NCI-H1436 treated with DMSO at 0.1 percent for 48 hours (cell line): ENCODE data around the gene PICALM.
A peak's percentile ranks its signal among the peaks of the same experiment; 100 is the strongest.
"Not testable (repeated sequence)": the region's sequence is repeated elsewhere in the genome, so short reads cannot be mapped to it uniquely, and the experiment has no call there.

Experiments
- DNase-seq: peaks from one replicate; lab custom pipeline; 2025; lab: John Stamatoyannopoulos, UW

The PICALM gene, protein sequence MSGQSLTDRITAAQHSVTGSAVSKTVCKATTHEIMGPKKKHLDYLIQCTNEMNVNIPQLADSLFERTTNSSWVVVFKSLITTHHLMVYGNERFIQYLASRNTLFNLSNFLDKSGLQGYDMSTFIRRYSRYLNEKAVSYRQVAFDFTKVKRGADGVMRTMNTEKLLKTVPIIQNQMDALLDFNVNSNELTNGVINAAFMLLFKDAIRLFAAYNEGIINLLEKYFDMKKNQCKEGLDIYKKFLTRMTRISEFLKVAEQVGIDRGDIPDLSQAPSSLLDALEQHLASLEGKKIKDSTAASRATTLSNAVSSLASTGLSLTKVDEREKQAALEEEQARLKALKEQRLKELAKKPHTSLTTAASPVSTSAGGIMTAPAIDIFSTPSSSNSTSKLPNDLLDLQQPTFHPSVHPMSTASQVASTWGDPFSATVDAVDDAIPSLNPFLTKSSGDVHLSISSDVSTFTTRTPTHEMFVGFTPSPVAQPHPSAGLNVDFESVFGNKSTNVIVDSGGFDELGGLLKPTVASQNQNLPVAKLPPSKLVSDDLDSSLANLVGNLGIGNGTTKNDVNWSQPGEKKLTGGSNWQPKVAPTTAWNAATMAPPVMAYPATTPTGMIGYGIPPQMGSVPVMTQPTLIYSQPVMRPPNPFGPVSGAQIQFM

DNA sequence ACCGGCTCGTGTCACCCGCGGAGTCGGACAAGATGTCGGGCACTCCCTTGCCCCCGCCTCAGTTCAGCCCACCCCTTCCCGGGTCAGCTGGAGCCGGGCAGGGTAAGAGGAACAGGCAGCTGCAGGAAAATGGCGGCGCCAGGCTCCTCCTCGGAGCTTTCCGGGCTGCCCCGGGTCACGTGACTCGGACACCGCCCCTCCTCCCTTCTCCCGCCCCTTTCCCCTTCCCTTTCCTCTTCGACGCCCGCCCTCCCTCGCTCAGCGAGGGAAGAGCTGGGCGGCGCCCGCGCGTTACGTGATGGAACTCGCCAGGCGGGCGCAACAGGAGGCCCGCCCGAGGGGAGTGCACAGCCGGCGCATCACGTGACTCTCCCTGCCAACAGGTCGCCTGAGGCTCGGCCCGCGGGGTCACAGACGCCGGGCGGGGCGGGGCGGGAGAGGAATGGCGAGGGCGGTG is at the start of gene PICALM:
TSS of gene PICALM (minus strand) at position 134 of the 457 bp plus-strand sequence. CDS start 304 bp downstream, outside the sequence.
- peak; percentile 88 for DNase-seq

DNA sequence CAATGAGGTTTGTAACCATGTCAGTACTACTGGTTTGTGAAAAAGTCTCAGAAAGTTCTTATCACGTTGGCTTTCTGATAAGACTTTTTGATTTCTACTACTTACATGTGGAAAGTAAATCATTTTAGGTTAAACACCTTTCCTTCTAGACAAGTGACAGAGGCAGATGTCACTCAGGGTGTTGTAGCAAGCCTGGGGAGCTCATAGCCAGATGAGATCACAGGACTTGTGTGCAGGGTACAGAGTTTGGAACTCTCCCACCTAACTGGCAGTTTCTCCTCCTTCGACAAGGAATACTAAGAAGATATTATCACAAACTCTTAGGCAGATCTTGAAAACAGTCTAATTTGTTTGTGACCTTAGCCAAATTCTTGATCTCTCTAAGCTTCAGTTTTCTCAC is 49.4 kb upstream of the PICALM start:
- no peak for DNase-seq

DNA sequence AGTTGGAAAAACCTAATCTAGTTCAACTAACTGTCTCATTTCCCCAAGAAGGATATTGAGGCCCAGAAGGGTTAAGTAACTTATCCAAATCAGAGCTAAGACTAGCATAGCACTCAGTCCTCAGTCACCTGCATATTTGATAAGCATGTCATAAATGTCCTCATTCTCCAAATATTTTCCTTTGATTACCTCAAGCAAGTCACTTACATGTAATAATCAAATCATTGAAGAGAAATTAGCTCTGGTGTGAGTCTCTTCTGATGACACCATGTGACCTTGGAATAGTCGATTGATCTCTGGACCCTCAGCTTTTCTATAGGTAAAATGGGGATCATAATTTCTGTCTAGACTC is 48.8 kb upstream of the PICALM start:
- DNase-seq: no peak

DNA sequence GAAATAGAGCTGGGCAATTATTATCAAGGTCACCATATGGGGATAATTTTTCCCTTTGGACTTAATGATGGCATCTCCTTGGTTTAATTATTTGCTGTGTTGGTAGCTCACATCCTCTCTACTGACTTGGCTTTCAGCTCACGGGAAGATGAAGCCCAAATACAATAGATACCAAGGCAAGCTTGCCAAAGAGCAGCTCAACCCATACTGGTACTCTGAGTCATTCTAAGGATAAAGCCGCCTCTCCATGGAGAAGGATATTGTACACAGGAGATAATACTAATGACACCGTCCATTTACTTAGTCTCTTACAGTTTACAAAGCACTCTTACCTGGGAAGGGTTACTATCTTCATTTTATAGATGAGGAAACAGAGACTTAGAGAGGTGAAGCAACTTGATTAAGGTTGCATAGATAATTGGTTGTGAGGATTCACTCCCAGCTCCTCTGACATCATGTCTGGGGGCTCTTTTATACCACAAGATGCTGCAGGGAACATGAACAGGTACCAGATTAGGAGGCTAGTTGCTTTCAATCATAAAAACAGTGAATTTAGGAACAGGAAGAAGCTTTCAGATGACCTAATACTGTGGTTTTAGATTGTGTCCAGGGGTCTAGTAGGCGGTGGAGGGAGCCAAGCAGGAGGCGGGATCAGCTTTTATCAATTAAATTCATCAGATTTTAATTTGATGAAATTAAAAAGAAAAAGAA is 48.3 kb upstream of the PICALM start:
- no peak for DNase-seq

DNA sequence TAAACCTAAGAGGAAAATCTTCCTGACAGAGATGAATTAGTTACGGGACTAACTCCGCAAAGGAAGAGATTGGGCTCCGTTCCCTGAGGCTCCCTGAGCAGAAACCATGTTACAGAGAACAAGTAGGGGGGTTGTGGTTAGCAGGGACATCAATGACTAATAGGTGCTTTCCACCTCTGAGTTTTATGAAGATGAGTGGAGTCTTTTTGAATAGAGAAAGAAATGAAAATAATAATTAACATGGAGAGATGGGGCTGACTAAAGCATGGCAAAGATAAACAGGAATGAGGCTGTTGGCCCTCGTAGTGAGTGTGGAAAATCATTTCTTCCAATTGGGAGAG is 47.5 kb upstream of the PICALM start:
- no peak for DNase-seq

DNA sequence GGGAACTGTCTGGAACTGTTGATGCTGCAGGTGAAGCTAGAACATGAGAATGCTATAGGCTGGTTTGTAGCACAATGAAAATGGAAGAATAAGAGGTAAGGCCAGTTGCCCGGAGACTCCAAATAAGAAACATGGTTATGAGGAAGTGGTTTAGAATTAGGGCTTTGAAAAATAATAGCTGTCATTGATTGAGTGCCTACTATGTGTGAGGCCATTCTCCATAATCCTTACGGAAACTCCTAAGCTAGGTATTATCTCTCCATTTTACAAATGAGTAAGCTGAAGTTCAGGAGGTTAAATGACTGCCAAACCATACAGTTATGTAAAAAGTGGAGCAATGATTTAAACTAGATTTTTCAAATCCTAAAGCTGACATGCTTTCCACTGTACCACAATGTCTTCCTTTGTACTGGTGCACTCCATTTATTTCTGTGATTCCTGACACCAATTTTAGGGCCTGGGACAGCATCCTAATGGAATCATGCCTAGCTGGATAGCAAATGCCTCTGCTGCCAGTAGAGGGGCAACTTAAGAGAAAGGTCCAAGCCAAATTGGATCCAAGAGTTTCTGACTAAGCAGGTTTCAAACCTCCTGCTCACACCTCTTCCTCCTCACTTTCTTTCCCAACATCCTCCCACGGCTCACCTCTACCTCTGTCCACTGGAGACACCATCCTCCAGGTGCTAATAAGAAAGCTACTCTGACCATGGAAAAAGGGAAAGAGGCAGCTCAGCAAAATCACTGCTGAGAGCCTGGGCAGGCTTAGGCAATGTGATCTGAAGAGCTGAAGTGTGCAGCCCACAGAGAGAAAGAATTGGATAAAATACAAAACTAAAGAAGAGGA is 46.9 kb upstream of the PICALM start:
- no peak for DNase-seq

DNA sequence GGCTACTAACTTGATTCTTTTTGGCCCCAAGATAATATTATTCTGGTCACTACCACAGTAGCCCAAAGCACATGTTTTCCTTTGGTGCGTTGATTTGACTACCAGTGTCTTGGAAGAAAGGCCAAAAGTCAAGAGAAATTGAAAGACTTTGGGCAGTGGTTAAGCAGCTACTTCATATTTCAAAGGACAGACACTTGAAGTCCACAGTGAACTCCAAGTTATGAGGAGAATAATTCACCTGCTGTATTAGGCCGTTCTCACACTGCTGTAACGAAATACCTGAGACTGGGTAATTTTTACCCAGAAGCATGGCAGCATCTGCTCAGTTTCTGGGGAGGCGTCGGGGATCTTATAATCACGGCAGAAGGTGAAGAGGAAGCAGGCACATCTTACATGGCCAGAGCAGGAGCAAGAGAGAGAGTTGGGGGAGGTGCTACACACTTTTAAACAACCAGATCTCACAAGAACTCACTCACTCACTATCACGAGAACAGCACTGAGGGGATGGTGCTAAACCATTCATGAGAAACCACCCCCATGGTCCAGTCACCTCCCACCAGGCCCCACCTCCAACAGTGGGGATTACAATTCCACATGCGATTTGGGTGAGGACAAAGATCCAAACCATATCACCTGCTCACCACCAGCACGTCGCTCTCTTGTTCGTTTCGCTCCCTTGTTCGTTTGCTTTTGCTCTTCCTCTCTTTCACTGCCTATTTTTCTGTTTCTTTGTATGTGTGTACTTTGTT is 40.2 kb upstream of the PICALM start:
- no peak for DNase-seq

DNA sequence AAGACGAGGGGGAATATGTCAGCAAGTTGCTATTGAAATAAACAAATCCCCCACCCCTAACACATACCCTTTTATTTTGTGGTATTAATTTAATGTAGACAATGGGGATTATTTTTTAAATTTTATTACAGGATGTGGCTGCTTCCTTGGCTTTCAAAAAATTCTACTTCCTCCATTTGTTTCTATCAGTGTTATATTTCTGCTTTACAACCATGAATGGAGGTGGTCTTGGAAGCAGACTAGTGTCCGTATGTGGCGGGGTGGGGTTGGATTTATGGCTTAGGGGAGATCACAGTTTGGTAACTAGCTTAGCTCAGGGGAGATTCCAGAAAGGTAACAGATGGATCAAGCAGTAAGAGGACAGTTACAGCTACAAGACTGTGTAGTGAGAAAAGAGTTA is 39.3 kb upstream of the PICALM start:
- no peak for DNase-seq

DNA sequence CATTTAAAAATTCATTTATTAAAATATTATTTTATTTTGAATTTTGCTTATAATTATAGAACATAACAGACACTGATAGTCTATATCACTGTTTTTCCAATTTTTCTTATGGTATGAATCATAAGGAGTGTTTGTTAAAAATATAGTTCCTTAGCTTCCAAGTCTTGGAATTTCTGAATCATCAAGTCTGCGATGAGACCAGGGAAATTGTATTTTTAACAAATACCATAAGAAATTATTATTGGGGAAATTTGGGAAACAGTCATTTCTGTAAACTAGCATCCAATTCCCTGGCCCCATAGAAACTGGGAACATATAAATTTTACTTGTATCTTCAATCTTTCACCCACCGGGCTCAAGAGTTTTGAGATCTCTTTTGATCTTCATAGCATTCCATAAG is 38.0 kb upstream of the PICALM start:
- DNase-seq: no peak

DNA sequence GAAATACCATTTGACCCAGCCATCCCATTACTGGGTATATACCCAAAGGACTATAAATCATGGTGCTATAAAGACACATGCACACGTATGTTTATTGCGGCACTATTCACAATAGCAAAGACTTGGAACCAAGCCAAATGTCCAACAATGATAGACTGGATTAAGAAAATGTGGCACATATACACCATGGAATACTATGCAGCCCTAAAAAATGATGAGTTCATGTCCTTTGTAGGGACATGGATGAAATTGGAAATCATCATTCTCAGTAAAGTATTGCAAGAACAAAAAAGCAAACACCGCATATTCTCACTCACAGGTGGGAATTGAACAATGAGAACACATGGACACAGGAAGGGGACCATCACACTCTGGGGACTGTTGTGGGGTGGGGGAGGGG is 37.1 kb upstream of the PICALM start:
- not testable (repeated sequence) for DNase-seq

DNA sequence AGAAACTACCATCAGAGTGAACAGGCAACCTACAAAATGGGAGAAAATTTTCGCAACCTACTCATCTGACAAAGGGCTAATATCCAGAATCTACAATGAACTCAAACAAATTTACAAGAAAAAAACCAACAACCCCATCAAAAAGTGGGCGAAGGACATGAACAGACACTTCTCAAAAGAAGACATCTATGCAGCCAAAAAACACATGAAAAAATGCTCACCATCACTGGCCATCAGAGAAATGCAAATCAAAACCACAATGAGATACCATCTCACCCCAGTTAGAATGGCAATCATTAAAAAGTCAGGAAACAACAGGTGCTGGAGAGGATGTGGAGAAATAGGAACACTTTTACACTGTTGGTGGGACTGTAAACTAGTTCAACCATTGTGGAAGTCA is 36.7 kb upstream of the PICALM start:
- not testable (repeated sequence) for DNase-seq

DNA sequence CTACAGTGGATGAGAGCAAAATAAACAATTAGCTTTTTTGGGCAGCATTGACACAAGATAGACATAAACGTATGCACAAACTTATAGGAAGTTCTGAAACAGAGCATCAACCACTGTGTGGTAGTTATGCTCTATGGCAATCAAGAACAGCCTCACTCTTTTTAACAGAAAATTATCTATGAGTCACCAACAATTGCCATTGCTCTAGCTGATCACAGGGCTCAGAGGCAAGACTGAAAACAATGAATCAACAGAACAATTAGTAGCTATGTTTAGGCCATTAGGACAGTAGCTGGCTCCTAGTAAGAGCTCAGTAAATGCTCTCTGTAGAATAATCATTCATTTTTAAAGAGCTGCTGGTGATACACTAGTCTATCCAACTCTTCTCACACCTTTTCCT is 34.9 kb upstream of the PICALM start:
- no peak for DNase-seq

DNA sequence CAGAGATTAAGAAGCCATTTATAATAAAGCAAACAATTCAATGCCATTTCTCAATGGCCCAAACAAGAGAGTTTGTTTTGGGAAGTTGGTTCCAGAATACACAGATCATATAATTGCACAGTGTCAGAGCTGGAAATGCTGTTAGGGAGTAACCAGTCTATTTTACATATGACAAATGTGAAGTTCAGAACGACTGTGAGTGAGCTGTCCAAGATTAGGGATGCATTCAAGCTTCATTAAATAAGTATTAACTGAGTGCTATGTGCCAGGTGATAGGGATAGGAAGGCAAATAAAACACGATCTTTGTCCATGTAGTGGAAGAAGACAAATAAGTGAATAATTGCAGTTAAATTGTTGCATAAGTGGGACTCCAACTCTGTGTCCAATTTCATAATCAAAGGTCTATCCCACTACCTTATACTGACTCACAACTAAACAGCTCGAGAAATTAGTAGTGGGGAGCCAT is 33.1 kb upstream of the PICALM start:
- DNase-seq: no peak

DNA sequence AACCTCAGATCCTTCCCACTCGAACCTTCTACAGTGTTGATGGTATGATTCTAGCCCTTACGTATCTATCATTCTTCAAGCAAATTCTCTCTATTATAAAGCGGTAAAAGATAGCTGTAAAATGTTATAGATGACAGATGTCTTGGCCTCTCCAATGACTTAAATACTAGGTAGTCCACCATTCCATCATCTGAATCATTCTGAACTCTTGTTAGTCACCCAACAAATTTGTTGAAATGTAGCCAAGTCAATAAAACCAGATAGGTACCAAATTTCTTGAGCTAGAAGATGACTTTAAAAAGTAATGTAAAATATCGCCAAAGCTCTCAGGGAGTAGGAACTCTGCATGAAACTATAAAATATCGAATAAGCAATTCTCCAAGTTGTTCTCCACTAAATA is 32.6 kb upstream of the PICALM start:
- no peak for DNase-seq

DNA sequence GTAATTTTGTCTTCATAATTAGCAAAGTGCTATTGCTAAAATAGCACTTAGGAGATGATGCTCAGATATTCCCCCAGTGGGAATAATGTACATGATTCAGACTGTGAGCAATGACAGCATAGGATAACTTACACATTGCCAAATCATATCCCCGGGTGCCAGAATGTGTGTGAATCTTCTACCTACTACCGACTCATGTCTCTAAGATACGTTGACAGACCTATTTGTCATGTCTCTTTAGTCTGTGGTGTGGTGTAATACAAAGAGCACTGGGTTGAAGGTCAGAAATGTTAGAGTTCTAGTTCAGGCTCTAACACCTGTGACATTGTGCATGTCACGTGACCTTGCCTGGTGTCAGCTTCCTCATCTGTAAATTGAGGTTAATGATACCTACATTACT is 31.0 kb upstream of the PICALM start:
- DNase-seq: no peak

DNA sequence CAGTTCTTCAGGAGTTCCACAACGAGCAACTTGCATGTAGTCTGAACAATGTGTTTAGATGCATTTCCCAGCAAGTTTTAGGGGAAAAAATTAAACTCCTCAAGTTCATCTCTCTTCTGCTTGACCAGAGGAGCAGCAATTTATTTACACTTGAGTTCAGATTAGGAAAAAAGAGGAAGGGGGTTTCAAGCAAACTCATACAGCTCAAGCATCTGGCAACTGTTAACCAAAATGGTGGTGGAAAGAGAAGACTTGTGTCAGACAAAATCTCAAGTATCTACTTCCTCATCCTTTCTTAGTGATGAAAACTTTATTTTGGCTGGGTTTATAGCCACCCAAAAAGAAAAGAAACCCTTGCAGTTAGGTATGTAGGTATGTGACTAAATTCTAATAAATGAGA is 29.1 kb upstream of the PICALM start:
- DNase-seq: no peak

DNA sequence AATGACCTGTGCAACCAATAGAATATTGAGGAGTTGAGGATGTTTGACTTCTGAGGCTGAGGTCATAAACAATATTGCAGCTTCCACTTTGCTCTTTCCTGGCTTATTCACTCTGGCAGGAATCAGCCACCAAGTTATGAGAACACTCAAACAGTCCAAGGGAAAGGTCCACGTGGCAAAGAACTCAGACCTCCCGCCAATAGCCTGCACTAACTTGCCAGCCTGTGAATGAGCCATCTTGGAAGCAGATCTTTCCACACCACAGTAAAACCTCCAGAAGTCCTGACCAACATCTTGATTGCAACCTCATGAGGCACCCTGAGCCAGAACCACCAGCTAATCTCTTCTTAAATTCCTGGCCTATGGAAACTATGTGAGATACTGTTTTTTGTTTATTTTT is 22.7 kb upstream of the PICALM start:
- no peak for DNase-seq

DNA sequence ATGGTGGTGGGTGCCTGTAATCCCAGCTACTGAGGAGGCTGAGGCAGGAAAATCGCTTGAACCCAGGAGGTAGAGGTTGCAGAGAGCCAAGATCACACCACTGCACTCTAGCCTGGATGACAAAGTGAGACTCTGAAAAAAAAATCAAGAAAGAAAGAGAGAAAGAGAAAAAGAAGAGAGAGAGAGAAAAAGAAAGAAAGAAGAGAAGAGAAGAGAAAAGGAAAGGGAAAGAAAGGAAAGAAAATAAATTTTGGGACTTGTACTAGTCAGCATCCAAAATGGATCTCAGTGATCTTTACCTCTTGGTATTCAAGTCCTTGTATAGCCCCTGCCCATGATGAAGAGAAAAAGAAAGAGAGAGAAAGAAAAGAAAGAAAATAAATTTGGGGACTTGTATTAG is 22.2 kb upstream of the PICALM start:
- DNase-seq: no peak

DNA sequence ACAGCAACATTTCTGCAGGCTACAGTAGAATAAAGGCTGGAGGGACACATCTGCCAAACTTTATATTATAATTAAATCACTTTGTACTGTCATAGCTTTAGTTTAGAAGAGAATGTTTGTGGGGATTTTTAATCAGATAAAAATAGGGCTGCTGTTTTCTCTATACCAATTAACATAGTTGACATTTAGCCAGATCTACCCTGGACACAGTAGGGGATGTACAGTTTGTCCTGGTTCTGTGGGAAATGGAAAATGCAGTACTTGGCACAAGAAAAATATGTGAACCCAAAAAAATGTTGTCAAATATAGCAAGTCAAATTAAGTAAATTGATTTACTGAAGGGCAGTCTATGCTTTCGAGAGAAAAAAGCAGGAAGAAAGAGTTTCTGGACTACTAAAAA is 20.8 kb upstream of the PICALM start:
- DNase-seq: no peak

DNA sequence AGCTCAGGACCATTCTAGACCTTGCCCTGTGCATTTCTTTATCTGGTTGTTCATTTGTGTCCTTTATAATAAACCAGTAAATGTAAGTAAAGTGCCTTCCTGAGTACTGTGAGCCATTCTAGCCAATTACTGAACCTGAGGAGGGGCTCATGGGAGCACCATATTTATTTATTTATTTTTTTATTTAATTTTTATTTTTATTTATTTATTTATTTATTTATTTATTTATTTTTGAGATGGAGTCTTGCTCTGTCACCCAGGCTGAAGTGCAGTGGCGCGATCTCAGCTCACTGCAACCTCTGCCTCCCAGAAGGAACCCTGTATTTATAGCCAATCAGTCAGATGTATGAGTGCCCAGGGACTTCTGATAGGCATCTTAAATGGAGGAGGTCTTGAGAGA is 18.8 kb upstream of the PICALM start:
- not testable (repeated sequence) for DNase-seq

DNA sequence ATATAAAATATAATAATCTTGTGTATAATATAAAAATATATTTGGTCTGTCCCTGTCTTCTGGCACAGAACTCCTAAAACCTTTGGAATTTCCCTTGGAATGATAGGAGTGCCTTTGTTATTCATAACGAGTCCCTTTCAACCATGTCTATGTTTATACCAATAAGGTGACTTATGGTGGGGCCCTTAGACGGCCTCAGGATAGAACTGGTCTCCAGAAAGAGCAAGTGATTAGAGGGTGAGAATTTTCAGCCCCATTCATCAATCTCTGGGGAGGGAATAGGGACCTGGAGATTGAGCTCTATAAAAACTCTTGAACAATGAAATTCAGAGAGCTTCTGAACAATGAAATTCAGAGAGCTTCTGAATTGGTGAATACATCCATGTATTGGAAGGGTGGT is 18.4 kb upstream of the PICALM start:
- no peak for DNase-seq
